CD4-positive, alpha-beta memory T cell (primary cell): ENCODE measurements around the gene ANO1. TPM values are rescaled to one million over a fixed set of nuclear protein-coding genes. Genes with fewer than 3 reads are reported as not detected.

Source experiments
- CTCF ChIA-PET: fragments of 350-600 bp; sonication (Branson Sonifier 250); formaldehyde crosslinking; loops from one replicate; lab custom pipeline; 2021; ENCODE audit warnings: inconsistent platforms; ENCODE audit not compliant: partially characterized antibody; lab: Charles Lee
- POLR2A ChIA-PET: fragments of 350-600 bp; sonication (Branson Sonifier 250); formaldehyde crosslinking; loops from one replicate; lab custom pipeline; 2021; ENCODE audit not compliant: partially characterized antibody; lab: Charles Lee
- DNase-seq, 5 donors: peaks; one replicate each; pipeline versions ENCODE4 v3.0.0 to v3.0.0-alpha.2; 2020 to 2022; ENCODE audit warnings: mixed read lengths in 1 of 5
- H3K27ac ChIP-seq: one replicate; pipeline ENCODE4 v1.7.0; 2013; ENCODE audit warnings: low read depth, low read length
- H3K27me3 ChIP-seq: 2 replicates; pipeline ENCODE4 v1.7.0; 2013; ENCODE audit warnings: mild to moderate bottlenecking, low read length, moderate library complexity; ENCODE audit not compliant: insufficient read depth
- H3K36me3 ChIP-seq: 2 replicates; pipeline ENCODE4 v1.7.0; 2013; ENCODE audit warnings: mild to moderate bottlenecking, low read length, moderate library complexity; ENCODE audit not compliant: insufficient read depth
- H3K4me1 ChIP-seq: 2 replicates; pipeline ENCODE4 v1.7.0; 2013; ENCODE audit warnings: mild to moderate bottlenecking, low read length, moderate library complexity; ENCODE audit not compliant: insufficient read depth
- H3K4me3 ChIP-seq, 2 donors: one replicate each; pipeline ENCODE4 v1.7.0; 2013; ENCODE audit warnings: low read length in 2 of 2, mild to moderate bottlenecking in 1 of 2
- H3K9me3 ChIP-seq, 2 donors: one replicate each; pipeline ENCODE4 v1.7.0; 2013; ENCODE audit warnings: low read length in 2 of 2, control low read depth in 1 of 2; ENCODE audit not compliant: control insufficient read depth in 1 of 2
- H3K27ac Mint-ChIP-seq, 7 donors: one replicate each; pipeline ENCODE4 v1.8.0; 2020 to 2021; ENCODE audit warnings: mixed read lengths in 7 of 7, mild to moderate bottlenecking in 6 of 7, inconsistent platforms in 3 of 7, moderate library complexity in 3 of 7
- H3K27me3 Mint-ChIP-seq, 2 donors: one replicate each; pipeline ENCODE4 v1.8.0; 2020 to 2021; ENCODE audit warnings: mixed read lengths in 2 of 2
- H3K36me3 Mint-ChIP-seq, 2 donors: one replicate each; pipeline ENCODE4 v1.8.0; 2020 to 2021; ENCODE audit warnings: mixed read lengths in 2 of 2, inconsistent platforms in 1 of 2, mild to moderate bottlenecking in 1 of 2
- H3K4me1 Mint-ChIP-seq, 4 donors: one replicate each; pipeline ENCODE4 v1.8.0; 2020 to 2021; ENCODE audit warnings: mixed read lengths in 4 of 4, mild to moderate bottlenecking in 1 of 4
- H3K4me3 Mint-ChIP-seq, 8 donors: one replicate each; pipeline ENCODE4 v1.8.0; 2020 to 2021; ENCODE audit warnings: mixed read lengths in 8 of 8, mild to moderate bottlenecking in 7 of 8, moderate library complexity in 6 of 8, inconsistent platforms in 3 of 8
- H3K9me3 Mint-ChIP-seq, 8 donors: one replicate each; pipeline ENCODE4 v1.8.0; 2020 to 2021; ENCODE audit warnings: mixed read lengths in 8 of 8, mild to moderate bottlenecking in 5 of 8, inconsistent platforms in 3 of 8, moderate library complexity in 1 of 8
- intact Hi-C: fragments of 100-400 bp; cut with micrococcal nuclease; formaldehyde crosslinking; loops from one replicate; pipeline ENCODE4 v1.15.1; 2023
- polyA plus RNA-seq, 2 donors: library from polyadenylated mRNA; unstranded; fragments of 300-500 nt; fragmentation: Illumina TruSeq; gene quantifications; one replicate each; pipeline ENCODE4 v1.2.3, GENCODE V29; 2021
- total RNA-seq, 2 experiments: library from RNA; stranded (reverse); gene quantifications; one replicate each; pipeline ENCODE4 v1.2.3, GENCODE V29; 2021

ANO1 gene
- total and polyA plus RNA-seq, 4 experiments from 2014 or later: not detected

DNA sequence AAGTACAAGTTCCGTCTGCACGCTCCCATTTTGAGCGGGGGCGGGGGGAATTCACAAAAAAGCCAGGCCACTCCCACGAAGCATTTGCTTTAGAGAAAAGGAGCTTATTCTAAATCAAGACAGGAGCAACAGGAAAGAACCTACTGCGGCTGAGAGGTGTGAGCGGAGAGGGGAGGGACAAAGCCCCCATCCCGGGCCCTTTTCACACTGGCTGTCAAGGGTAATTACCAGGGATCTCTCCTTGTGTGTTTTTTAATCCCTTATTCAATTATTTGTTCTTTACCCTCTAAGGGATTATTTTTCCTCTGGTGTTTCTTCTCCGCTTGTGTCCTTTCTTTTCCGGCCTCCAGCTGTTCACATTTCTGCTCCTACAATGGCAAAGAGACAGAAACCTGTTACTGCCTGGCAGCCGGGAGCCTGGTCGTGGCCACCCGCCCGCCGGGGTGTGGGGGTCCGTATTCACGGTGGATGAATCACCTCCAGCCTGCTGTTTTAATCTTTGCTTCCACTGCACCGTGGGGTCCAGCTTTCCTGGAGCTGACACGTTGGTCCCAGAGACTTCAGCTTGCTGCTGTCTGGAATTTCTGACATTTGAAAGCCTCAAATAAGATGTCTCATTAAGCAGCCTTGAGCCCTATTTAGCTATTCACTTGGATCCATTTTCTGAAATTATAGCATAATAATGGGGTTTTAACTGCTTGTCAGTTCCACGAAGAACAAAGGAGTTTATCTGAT lies 63.5 kb downstream of the ANO1 start:
- H3K27me3 ChIP-seq: peaks cover 12% of the 10 kb centered on the region
- H3K27ac ChIP-seq: no peak overlapping the region
- Mint-ChIP-seq H3K27ac (no peak overlapping the region), H3K36me3 (no peaks in the 10 kb centered on the region), H3K4me1 (peaks cover 0 to 2% (median 0%) of the 10 kb centered on the region in 4 donors), H3K27me3 (peaks cover 19 to 27% of the 10 kb centered on the region in 2 donors), H3K9me3 (no peaks in the 10 kb centered on the region), H3K4me3 (peak overlapping the region in 1 of 8 donors; percentile 45)
- no peaks in the 10 kb centered on the region for H3K4me1 ChIP-seq
- intact Hi-C loops: no loop called here
- no peak for DNase-seq
- H3K36me3 ChIP-seq: no peaks in the 10 kb centered on the region
- H3K9me3 ChIP-seq: no peaks in the 10 kb centered on the region
- no peak overlapping the region for H3K4me3 ChIP-seq
- POLR2A ChIA-PET: no interaction called here
- CTCF ChIA-PET: no interaction called here

DNA sequence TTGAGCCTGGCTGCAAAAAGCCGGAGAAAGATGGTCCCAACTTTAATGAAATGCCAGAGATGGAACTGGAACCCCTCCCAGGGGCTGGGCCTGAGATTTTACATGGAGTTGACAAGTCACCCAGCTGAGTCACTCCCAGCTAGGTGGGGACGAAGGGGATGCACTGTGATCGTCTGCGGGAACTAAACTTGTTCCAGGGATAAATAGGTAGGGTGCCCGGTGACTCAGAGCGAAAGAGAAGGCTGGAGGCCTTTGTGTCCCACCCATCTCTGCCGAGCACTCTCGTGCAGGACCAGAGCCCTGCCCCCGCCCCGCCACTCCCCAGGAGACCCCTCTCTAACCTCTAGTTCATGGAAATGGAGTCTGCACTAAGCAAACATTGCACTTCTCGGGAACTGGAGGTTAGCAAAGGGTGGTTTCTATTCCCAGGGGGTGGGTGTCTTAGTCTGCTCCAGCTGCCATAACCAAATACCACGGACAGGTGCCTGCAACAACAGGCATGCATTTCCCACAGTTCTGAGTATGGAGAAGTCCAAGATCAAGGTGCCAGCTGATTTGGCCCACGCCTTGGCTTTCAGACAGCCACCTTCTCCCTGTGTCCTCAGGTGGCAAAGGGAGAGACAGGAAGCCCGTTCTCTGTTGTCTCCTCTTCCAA lies 64.2 kb downstream of the ANO1 start:
- ChIA-PET CTCF (no interaction called here), POLR2A (no interaction called here)
- Mint-ChIP-seq H3K4me3 (no peak overlapping the region), H3K9me3 (no peaks in the 10 kb centered on the region), H3K4me1 (peaks cover 0 to 2% (median 0%) of the 10 kb centered on the region in 4 donors), H3K27ac (no peak overlapping the region), H3K36me3 (no peaks in the 10 kb centered on the region), H3K27me3 (peaks cover 22 to 31% of the 10 kb centered on the region in 2 donors)
- H3K36me3 ChIP-seq: no peaks in the 10 kb centered on the region
- H3K9me3 ChIP-seq: no peaks in the 10 kb centered on the region
- intact Hi-C loops: no loop called here
- no peak overlapping the region for H3K4me3 ChIP-seq
- H3K27me3 ChIP-seq: peaks cover 12% of the 10 kb centered on the region
- H3K4me1 ChIP-seq: no peaks in the 10 kb centered on the region
- no peak for DNase-seq
- no peak overlapping the region for H3K27ac ChIP-seq

DNA sequence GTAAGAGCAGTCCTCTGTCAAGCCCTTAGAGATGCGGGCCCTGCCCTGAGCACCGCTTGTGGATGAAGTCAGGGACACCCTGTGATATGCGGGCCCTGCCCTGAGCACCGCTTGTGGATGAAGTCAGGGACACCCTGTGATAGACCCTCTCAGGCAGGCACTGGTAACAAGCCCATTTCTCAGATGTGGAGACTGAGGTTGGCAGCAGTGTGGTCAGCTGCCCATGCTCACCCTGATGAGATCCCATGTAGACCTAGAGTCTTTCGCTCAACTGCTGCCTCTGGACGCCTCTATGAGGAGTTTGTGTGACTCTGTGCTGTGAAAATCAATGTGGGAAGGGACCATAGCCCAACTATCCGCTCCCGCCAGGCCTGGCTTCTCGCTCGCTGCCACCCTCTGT lies 66.1 kb downstream of the ANO1 start:
- no peak for DNase-seq
- H3K4me3 ChIP-seq: no peak overlapping the region
- no peaks in the 10 kb centered on the region for H3K36me3 ChIP-seq
- H3K4me1 ChIP-seq: no peaks in the 10 kb centered on the region
- no peaks in the 10 kb centered on the region for H3K9me3 ChIP-seq
- Mint-ChIP-seq H3K27ac (no peak overlapping the region), H3K9me3 (no peaks in the 10 kb centered on the region), H3K27me3 (peaks cover 22 to 29% of the 10 kb centered on the region in 2 donors), H3K36me3 (no peaks in the 10 kb centered on the region), H3K4me1 (peaks cover 0 to 2% (median 0%) of the 10 kb centered on the region in 4 donors), H3K4me3 (no peak overlapping the region)
- ChIA-PET CTCF (no interaction called here), POLR2A (no interaction called here)
- peaks cover 12% of the 10 kb centered on the region for H3K27me3 ChIP-seq
- intact Hi-C loops: no loop called here
- no peak overlapping the region for H3K27ac ChIP-seq

DNA sequence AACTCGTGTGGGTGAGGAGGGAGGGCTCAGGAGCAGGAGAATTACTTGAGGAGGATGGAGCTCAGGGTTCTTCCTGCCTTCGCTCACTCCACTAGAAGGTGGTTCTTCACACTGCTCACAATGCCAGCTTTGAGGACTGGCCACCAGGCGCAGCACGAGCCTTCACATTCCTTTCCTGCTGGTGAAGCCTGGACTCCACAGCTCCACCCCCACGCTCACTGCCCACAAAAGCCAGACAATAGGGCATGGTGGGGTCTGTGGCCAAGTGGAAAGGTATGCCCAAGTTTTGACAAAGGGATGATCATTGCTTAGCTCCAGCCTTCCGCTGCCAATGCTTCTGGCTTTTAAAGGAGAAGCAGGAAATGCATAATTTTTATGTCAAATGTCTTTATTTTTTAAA lies 67.0 kb downstream of the ANO1 start:
- H3K36me3 Mint-ChIP-seq: no peaks in the 10 kb centered on the region
- ChIA-PET CTCF (no interaction called here), POLR2A (no interaction called here)
- no peak overlapping the region for H3K27ac ChIP-seq
- no peak overlapping the region for H3K4me3 Mint-ChIP-seq
- H3K9me3 Mint-ChIP-seq: no peaks in the 10 kb centered on the region
- peaks cover 22 to 29% of the 10 kb centered on the region in 2 donors for H3K27me3 Mint-ChIP-seq
- H3K27ac Mint-ChIP-seq: no peak overlapping the region
- H3K4me1 Mint-ChIP-seq: peaks cover 0 to 2% (median 0%) of the 10 kb centered on the region in 4 donors
- H3K36me3 ChIP-seq: no peaks in the 10 kb centered on the region
- no peaks in the 10 kb centered on the region for H3K9me3 ChIP-seq
- no peak for DNase-seq
- peaks cover 12% of the 10 kb centered on the region for H3K27me3 ChIP-seq
- H3K4me3 ChIP-seq: no peak overlapping the region
- intact Hi-C loops: no loop called here
- no peaks in the 10 kb centered on the region for H3K4me1 ChIP-seq

DNA sequence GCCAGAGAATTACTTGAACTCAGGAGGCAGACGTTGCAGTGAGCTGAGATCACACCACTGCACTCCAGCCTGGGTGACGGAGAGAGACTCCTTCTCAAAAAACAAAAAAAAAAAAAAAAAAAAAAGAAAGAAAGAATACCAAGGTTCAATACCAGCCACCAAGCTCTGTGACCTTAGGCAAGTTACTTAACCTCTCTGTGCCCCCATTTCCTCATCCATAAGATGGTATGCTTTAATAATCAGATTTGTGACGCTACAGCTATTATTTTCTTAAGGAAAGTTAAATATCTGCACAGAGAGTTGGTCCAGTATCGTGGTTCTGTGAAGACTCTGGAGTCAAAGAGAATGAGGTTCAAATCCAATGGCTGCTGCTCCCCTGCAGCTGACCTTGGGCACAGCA lies 67.7 kb downstream of the ANO1 start:
- ChIA-PET POLR2A (no interaction called here), CTCF (no interaction called here)
- Histone ChIP-seq H3K36me3 (no peaks in the 10 kb centered on the region), H3K27ac (no peak overlapping the region), H3K4me3 (no peak overlapping the region), H3K4me1 (no peaks in the 10 kb centered on the region), H3K9me3 (no peaks in the 10 kb centered on the region), H3K27me3 (peaks cover 9% of the 10 kb centered on the region)
- H3K27ac Mint-ChIP-seq: no peak overlapping the region
- no peak overlapping the region for H3K4me3 Mint-ChIP-seq
- intact Hi-C loops: no loop called here
- DNase-seq: no peak
- H3K9me3 Mint-ChIP-seq: no peaks in the 10 kb centered on the region
- peaks cover 0 to 2% (median 0%) of the 10 kb centered on the region in 4 donors for H3K4me1 Mint-ChIP-seq
- peaks cover 21 to 28% of the 10 kb centered on the region in 2 donors for H3K27me3 Mint-ChIP-seq
- no peaks in the 10 kb centered on the region for H3K36me3 Mint-ChIP-seq

DNA sequence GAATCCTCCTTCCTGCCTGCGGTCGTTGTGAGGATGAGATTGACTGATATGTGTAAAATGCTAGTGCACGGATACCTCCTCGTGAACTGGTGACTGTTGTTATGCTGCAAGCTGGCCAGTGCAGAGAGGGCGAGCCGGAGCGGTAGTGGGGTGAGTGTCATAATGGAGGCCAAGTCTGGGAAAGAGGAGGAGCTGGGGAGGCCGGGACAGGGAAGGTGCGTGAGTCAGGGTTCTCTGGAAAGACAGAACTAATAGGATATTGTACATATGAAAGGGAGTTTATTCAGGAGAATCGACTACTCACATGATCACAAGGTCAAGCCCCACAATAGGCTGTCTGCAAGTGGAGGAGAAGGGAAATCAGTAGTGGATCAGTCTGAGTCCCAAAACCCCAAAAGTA lies 68.2 kb downstream of the ANO1 start:
- DNase-seq: no peak
- no peaks in the 10 kb centered on the region for H3K9me3 ChIP-seq
- no peaks in the 10 kb centered on the region for H3K36me3 ChIP-seq
- no peaks in the 10 kb centered on the region for H3K36me3 Mint-ChIP-seq
- H3K27ac Mint-ChIP-seq: no peak overlapping the region
- H3K4me3 ChIP-seq: no peak overlapping the region
- no peak overlapping the region for H3K4me3 Mint-ChIP-seq
- H3K27me3 ChIP-seq: peaks cover 5% of the 10 kb centered on the region
- ChIA-PET CTCF (no interaction called here), POLR2A (no interaction called here)
- H3K4me1 Mint-ChIP-seq: peaks cover 0 to 2% (median 0%) of the 10 kb centered on the region in 4 donors
- no peaks in the 10 kb centered on the region for H3K9me3 Mint-ChIP-seq
- no peak overlapping the region for H3K27ac ChIP-seq
- intact Hi-C loops: no loop called here
- H3K27me3 Mint-ChIP-seq: peaks cover 19 to 28% of the 10 kb centered on the region in 2 donors
- H3K4me1 ChIP-seq: no peaks in the 10 kb centered on the region

DNA sequence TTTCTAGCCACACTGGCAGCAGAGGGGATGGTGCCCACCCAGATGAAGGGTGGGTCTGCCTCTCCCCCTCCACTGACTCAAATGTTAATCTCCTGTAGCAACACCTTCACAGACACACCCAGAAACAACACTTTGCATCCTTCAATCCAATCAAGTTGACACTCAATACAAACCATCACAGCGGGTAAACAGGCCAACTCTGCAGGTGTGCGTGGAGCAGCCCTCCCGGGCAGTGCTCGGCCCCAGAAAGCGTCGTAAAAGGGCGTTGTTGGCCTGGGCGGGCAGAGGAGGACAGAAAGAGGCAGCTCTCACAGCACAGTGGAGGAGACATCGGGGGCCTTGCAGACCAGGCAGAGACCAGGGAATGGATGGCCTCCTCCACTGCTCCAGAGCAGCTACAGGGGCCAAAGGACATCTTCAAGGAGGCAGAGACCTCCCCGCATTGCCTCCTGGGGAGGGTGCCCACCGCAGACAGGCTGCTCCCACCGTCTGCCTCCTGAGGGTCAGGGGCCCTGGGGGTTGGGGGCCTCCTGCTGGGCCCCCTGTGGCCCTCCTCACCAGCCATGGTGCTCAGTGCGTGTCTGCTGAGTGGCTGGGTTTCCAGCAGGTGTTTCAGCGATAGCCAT lies 68.9 kb downstream of the ANO1 start:
- Histone ChIP-seq H3K27me3 (peaks cover 5% of the 10 kb centered on the region), H3K27ac (no peak overlapping the region), H3K4me1 (no peaks in the 10 kb centered on the region), H3K4me3 (no peak overlapping the region), H3K36me3 (no peaks in the 10 kb centered on the region), H3K9me3 (no peaks in the 10 kb centered on the region)
- POLR2A ChIA-PET: no interaction called here
- CTCF ChIA-PET: no interaction called here
- no peak for DNase-seq
- peaks cover 0 to 2% (median 0%) of the 10 kb centered on the region in 4 donors for H3K4me1 Mint-ChIP-seq
- H3K27ac Mint-ChIP-seq: no peak overlapping the region
- intact Hi-C loops: no loop called here
- H3K4me3 Mint-ChIP-seq: no peak overlapping the region
- H3K9me3 Mint-ChIP-seq: no peaks in the 10 kb centered on the region
- peaks cover 16 to 23% of the 10 kb centered on the region in 2 donors for H3K27me3 Mint-ChIP-seq
- no peaks in the 10 kb centered on the region for H3K36me3 Mint-ChIP-seq
